Measurements from ENCODE around the gene KAT14.

DNA sequence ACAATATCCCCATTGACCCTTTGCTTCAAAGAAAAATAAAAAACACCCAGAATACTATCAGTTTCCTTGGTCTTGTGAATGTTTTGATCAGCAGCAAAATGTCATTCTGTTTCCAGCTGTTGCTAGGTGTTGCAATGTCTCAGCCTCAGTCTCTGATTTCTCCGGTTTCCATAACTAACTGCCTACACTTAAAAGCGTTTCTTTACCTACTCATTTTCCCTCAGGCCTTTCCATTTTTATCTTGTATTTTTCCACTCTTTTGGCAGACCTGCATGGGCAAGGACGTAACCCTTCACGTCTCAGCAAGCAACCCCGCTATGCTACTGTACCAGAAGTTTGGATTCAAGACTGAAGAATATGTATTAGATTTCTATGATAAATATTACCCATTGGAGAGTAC is 49.4 kb downstream of the KAT14 start:
- TF ChIP-seq CTCF (IDR thresholded peaks at IDR 0.05) (no peak), POLR2A (IDR thresholded peaks at IDR 0.05) (no peak)

Data from vagina (tissue), 2 donors.